ENCODE results near the gene DHRS9.

Gene DHRS9

GRCh38 chr2:169114056-169114455 is 44.7 kb downstream of the DHRS9 start:
- H3K36me3 ChIP-seq (replicated peaks; ENCODE audit: low read depth, low read length) = no peaks in the 10 kb centered on the region
- no peak overlapping the region for H3K4me3 ChIP-seq (ENCODE audit: low read length)
- no peak overlapping the region for H3K27ac ChIP-seq (ENCODE audit: low read length)
- no peak overlapping the region for H3K9ac ChIP-seq (ENCODE audit: low read length)
- H4K20me1 ChIP-seq (ENCODE audit: insufficient read depth, low read length) = no peaks in the 10 kb centered on the region
- 0 out of 2 replicates have a peak, but pooled peaks cover 8% of the 10 kb centered on the region for H3K27me3 ChIP-seq (ENCODE audit: low read depth, low read length)
- H3K9me3 ChIP-seq (ENCODE audit: insufficient read depth, low read length) = no peaks in the 10 kb centered on the region
- TF ChIP-seq EZH2phosphoT487 (IDR thresholded peaks at IDR 0.05; ENCODE audit: low read depth) (no peak), CTCF (IDR thresholded peaks at IDR 0.05; ENCODE audit: low read depth, low read length) (no peak)
- no peak overlapping the region for H3K4me2 ChIP-seq (ENCODE audit: low read length)
- peaks cover 10% of the 10 kb centered on the region for H3K4me1 ChIP-seq (ENCODE audit: low read length)
- no peak overlapping the region for H2AFZ ChIP-seq (ENCODE audit: low read depth, low read length)
- H3K79me2 ChIP-seq (ENCODE audit: low read length) = no peaks in the 10 kb centered on the region

- Histone ChIP-seq H3K9ac (ENCODE audit: low read length) (no peak overlapping the region), H3K79me2 (ENCODE audit: low read length) (no peaks in the 10 kb centered on the region), H3K4me2 (ENCODE audit: low read length) (no peak overlapping the region), H3K36me3 (replicated peaks; ENCODE audit: low read depth, low read length) (no peaks in the 10 kb centered on the region), H3K27ac (ENCODE audit: low read length) (no peak overlapping the region), H3K27me3 (ENCODE audit: low read depth, low read length) (0 out of 2 replicates have a peak, but pooled peaks cover 8% of the 10 kb centered on the region), H4K20me1 (ENCODE audit: insufficient read depth, low read length) (no peaks in the 10 kb centered on the region), H3K4me1 (ENCODE audit: low read length) (no peaks in the 10 kb centered on the region), H3K9me3 (ENCODE audit: insufficient read depth, low read length) (no peaks in the 10 kb centered on the region), H3K4me3 (ENCODE audit: low read length) (no peak overlapping the region), H2AFZ (ENCODE audit: low read depth, low read length) (no peak overlapping the region)
- no peak for TF ChIP-seq EZH2phosphoT487 (IDR thresholded peaks at IDR 0.05; ENCODE audit: low read depth)
- TF ChIP-seq CTCF (IDR thresholded peaks at IDR 0.05; ENCODE audit: low read depth, low read length) = no peak
Observed at GRCh38 chr2:169116327-169116726, 47.0 kb downstream of the DHRS9 start.

- H3K79me2 ChIP-seq (ENCODE audit: low read length) = no peaks in the 10 kb centered on the region
- 0 out of 2 replicates have a peak, but pooled peaks cover 8% of the 10 kb centered on the region for H3K27me3 ChIP-seq (ENCODE audit: low read depth, low read length)
- no peak overlapping the region for H3K9ac ChIP-seq (ENCODE audit: low read length)
- H3K9me3 ChIP-seq (ENCODE audit: insufficient read depth, low read length) = no peaks in the 10 kb centered on the region
- TF ChIP-seq EZH2phosphoT487 (IDR thresholded peaks at IDR 0.05; ENCODE audit: low read depth) (no peak), CTCF (IDR thresholded peaks at IDR 0.05; ENCODE audit: low read depth, low read length) (no peak)
- no peak overlapping the region for H2AFZ ChIP-seq (ENCODE audit: low read depth, low read length)
- H3K36me3 ChIP-seq (replicated peaks; ENCODE audit: low read depth, low read length) = no peaks in the 10 kb centered on the region
- no peak overlapping the region for H3K4me2 ChIP-seq (ENCODE audit: low read length)
- no peak overlapping the region for H3K27ac ChIP-seq (ENCODE audit: low read length)
- H4K20me1 ChIP-seq (ENCODE audit: insufficient read depth, low read length) = no peaks in the 10 kb centered on the region
- H3K4me3 ChIP-seq (ENCODE audit: low read length) = no peak overlapping the region
- no peaks in the 10 kb centered on the region for H3K4me1 ChIP-seq (ENCODE audit: low read length)
Observed at GRCh38 chr2:169116993-169117392, 47.6 kb downstream of the DHRS9 start.

- Histone ChIP-seq H2AFZ (ENCODE audit: low read depth, low read length) (no peak overlapping the region), H3K9me3 (ENCODE audit: insufficient read depth, low read length) (no peaks in the 10 kb centered on the region), H3K4me1 (ENCODE audit: low read length) (no peaks in the 10 kb centered on the region), H3K9ac (ENCODE audit: low read length) (no peak overlapping the region), H4K20me1 (ENCODE audit: insufficient read depth, low read length) (no peaks in the 10 kb centered on the region), H3K27me3 (ENCODE audit: low read depth, low read length) (peaks cover 8% of the 10 kb centered on the region; the same call in 1 of the 2 replicates), H3K27ac (ENCODE audit: low read length) (no peak overlapping the region), H3K36me3 (replicated peaks; ENCODE audit: low read depth, low read length) (no peaks in the 10 kb centered on the region), H3K4me2 (ENCODE audit: low read length) (no peak overlapping the region), H3K79me2 (ENCODE audit: low read length) (no peaks in the 10 kb centered on the region), H3K4me3 (ENCODE audit: low read length) (no peak overlapping the region)
- TF ChIP-seq CTCF (IDR thresholded peaks at IDR 0.05; ENCODE audit: low read depth, low read length) (no peak), EZH2phosphoT487 (IDR thresholded peaks at IDR 0.05; ENCODE audit: low read depth) (no peak)
Observed at GRCh38 chr2:169118060-169118459, 48.7 kb downstream of the DHRS9 start.
